Activated naive CD4-positive, alpha-beta T cell treated with anti-CD3 and anti-CD28 coated beads for 36 hours (primary cell): ENCODE results near the gene PSMB3. TPM values are rescaled to one million over a fixed set of nuclear protein-coding genes. Genes with fewer than 3 reads are reported as not detected.

ENCODE experiments used
- CTCF ChIA-PET: fragments of 350-600 bp; sonication (Branson Sonifier 250); formaldehyde crosslinking; loops from one replicate; lab custom pipeline; 2021; ENCODE audit warnings: antibody characterized with exemption; lab: Charles Lee
- DNase-seq: peaks from one replicate; pipeline ENCODE4 v3.0.0-alpha.2; 2020
- H3K27ac Mint-ChIP-seq: one replicate; pipeline ENCODE4 v1.8.0; 2021; ENCODE audit warnings: mild to moderate bottlenecking, mixed read lengths
- H3K27me3 Mint-ChIP-seq: one replicate; pipeline ENCODE4 v1.8.0; 2021; ENCODE audit warnings: low read depth, mixed read lengths
- H3K36me3 Mint-ChIP-seq: one replicate; pipeline ENCODE4 v1.8.0; 2021; ENCODE audit warnings: low read depth, mixed read lengths
- H3K4me1 Mint-ChIP-seq: one replicate; pipeline ENCODE4 v1.8.0; 2021; ENCODE audit warnings: low read depth, mixed read lengths
- H3K4me3 Mint-ChIP-seq: one replicate; pipeline ENCODE4 v1.8.0; 2021; ENCODE audit warnings: mild to moderate bottlenecking, moderate library complexity, mixed read lengths
- H3K9me3 Mint-ChIP-seq: one replicate; pipeline ENCODE4 v1.8.0; 2021; ENCODE audit warnings: mixed read lengths
- intact Hi-C: fragments of 100-400 bp; cut with micrococcal nuclease; formaldehyde crosslinking; loops from one replicate; pipeline ENCODE4 v1.15.1; 2023
- microRNA-seq: library from miRNA; unstranded; fragments of <30 nt; microRNA quantifications from one replicate; pipeline ENCODE4 v1.2.0, GENCODE V29; 2022; ENCODE audit warnings: borderline microRNAs expressed, borderline replicate concordance
- total RNA-seq, 2 experiments: library from RNA; stranded (reverse); gene quantifications; one replicate each; pipeline ENCODE4 v1.2.3, GENCODE V29; 2021

Gene PSMB3
- total RNA-seq, 2 experiments from 2014 or later, result 368 to 369 TPM

DNA sequence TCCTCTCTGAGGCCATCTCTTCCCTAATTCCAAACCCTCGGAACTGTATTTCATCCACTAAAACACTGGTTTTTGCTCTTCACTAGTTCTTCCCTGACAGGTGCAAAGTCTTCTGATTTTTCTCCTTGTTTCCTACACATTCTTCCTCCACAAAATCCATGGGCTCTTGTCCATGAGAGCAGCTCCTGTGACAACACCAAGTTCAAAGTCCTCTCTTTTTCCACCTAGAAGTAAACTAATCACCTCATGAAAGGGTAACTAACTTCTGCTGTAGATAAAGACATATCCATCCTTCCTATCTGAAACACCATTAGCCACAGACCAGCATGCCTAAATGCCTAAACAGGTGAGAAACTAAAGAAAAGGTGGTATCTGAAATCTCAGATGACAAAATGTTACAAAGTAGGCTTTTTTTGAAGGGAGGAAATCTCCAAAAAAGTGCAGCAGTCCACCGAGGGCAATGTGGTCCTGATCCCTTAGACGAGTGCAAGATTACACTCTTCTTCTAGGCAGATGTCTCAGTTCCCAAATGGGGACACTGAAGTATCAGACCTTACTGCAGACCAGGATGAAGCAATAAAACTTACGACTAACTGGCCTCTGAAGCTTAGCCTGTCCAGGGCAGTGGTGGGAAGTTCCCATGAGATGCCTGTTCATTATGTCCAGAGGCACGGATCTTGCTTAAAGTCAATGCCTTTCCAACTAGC lies 44.1 kb downstream of the PSMB3 start:
- H3K4me1 Mint-ChIP-seq, result peaks cover 43% of the 10 kb centered on the region

DNA sequence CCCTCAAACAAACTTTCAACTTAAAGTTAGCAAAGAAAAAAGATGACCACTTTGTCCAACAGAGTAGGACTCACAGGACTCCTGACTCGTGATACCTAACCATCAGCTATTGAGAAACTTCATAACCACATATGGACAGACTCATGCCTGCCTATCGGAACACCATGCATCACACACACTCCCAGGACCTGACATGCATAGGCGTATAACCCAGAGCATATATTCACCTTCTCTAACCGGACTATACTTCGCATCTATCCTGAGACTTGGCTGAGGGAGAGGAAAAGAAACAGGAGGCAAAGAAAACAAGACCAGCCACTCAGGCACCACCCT lies 44.6 kb downstream of the PSMB3 start:
- Mint-ChIP-seq H3K27me3 (no peaks in the 10 kb centered on the region), H3K27ac (no peak overlapping the region), H3K36me3 (peaks cover 27% of the 10 kb centered on the region), H3K4me1 (peaks cover 41% of the 10 kb centered on the region), H3K4me3 (peak overlapping the region; percentile 25), H3K9me3 (no peaks in the 10 kb centered on the region)
- no peak for DNase-seq
- intact Hi-C loops, result loop anchor here (5.0 kb wide), 2 partner anchors 70 to 355 kb away; partner anchors contain the start of gene PLXDC1
- CTCF ChIA-PET, result interaction anchor here (1.2 kb wide), 1 partner anchor 35 kb away, joined by 5 read pairs; no protein-coding TSS in a partner anchor

More for the DNA sequence above, 44.1 kb downstream of the PSMB3 start:
- DNase-seq, result no peak
- Mint-ChIP-seq H3K36me3 (peaks cover 23% of the 10 kb centered on the region), H3K9me3 (no peaks in the 10 kb centered on the region), H3K27ac (no peak overlapping the region), H3K4me3 (no peak overlapping the region), H3K27me3 (no peaks in the 10 kb centered on the region)
- CTCF ChIA-PET, result no interaction called here
- intact Hi-C loops, result loop anchor here (5.0 kb wide), 2 partner anchors 71 to 356 kb away; partner anchors contain the start of gene PLXDC1

- intact Hi-C loops, result loop anchor here (2.0 to 5.0 kb wide), 4 partner anchors 55 to 354 kb away; partner anchors contain the start of genes PLXDC1 and RPL23
These were observed 45.3 kb downstream of the PSMB3 start for GRCh38 chr17:38797828-38798227.

DNA sequence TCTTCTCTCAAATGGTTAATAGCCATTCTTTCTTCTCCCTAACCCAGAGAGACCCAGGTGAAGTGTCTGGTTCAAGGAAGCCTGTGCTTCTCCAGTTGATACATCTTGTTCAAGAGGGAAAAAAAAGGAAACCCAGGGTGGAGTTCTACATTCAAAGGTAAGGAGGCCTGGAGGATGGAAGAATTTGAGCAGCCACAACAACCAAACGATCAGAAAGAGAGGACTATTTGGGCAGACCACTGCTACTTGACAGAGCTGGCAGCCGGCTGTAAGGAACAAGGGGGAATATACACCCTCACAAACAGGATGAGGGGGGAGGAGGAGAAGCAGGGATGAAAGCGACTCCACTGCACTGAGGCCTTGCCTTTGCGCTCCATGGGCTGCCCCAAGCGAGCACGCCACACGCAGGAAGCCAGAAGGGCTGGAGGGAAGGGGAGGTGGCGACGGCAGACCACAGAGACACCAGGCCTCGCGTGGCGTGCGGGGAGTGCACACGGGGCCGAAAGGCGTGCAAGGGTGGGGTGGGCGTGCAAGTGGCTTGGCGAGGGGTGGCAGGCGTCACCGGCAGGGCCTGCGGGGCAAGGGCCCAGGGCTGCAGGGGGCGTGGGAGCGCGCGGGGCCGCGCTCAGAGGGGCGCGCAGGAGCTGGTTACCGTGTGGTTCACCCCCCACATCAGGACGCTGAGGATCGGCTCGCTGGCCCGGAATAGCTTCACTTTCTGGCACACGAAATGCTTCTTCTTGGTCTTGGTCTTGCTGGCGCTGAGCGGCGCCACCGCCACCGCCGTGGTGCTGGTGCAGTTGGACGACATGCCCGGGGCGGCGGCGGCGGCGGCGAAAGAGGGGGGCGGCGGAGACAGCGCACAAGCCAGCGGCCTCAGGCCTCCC lies 46.3 kb downstream of the PSMB3 start:
- Mint-ChIP-seq H3K4me3 (peak overlapping the region; percentile 95), H3K27me3 (no peaks in the 10 kb centered on the region), H3K9me3 (no peaks in the 10 kb centered on the region), H3K4me1 (peaks cover 39% of the 10 kb centered on the region), H3K27ac (peak overlapping the region; percentile 89), H3K36me3 (peaks cover 25% of the 10 kb centered on the region)
- peak; percentile 71 for DNase-seq
- CTCF ChIA-PET, result no interaction called here
- intact Hi-C loops, result loop anchor here (1.0 to 5.0 kb wide), 5 partner anchors 47 to 353 kb away; partner anchors contain the start of genes PLXDC1, PSMB3 and RPL23

More at GRCh38 chr17:38797828-38798227, 45.3 kb downstream of the PSMB3 start:
- peaks cover 40% of the 10 kb centered on the region for H3K4me1 Mint-ChIP-seq
- peak overlapping the region; percentile 89 for H3K27ac Mint-ChIP-seq
- CTCF ChIA-PET, result interaction anchor here (0.9 to 1.2 kb wide), 2 partner anchors 26 to 35 kb away, joined by 3 to 5 read pairs; no protein-coding TSS in a partner anchor
- no peaks in the 10 kb centered on the region for H3K9me3 Mint-ChIP-seq
- H3K27me3 Mint-ChIP-seq, result no peaks in the 10 kb centered on the region
- peaks cover 26% of the 10 kb centered on the region for H3K36me3 Mint-ChIP-seq
- peak overlapping the region; percentile 95 for H3K4me3 Mint-ChIP-seq
- no peak for DNase-seq

GRCh38 chr17:38799501-38800236 lies 47.1 kb downstream of the PSMB3 start, which contains the start of gene PIP4K2B:
Gene PIP4K2B, minus strand, starts transcription at chr17:38799556. Its CDS starts 132 bp downstream, at chr17:38799424.
- H3K4me1 Mint-ChIP-seq, result peaks cover 34% of the 10 kb centered on the region
- no peaks in the 10 kb centered on the region for H3K27me3 Mint-ChIP-seq
- H3K9me3 Mint-ChIP-seq, result no peaks in the 10 kb centered on the region
- peak; percentile 91 for DNase-seq
- H3K27ac Mint-ChIP-seq, result peak within 1 kb of the TSS; percentile 89
- CTCF ChIA-PET, result interaction anchor here (1.0 kb wide), 1 partner anchor 38 kb away, joined by 6 read pairs; no protein-coding TSS in a partner anchor
- H3K4me3 Mint-ChIP-seq, result peak within 1 kb of the TSS; percentile 95
- intact Hi-C loops, result loop anchor here (1.0 to 5.0 kb wide), 5 partner anchors 47 to 353 kb away; partner anchors contain the start of genes PLXDC1, PSMB3 and RPL23
- peaks cover 27% of the 10 kb centered on the region for H3K36me3 Mint-ChIP-seq

- intact Hi-C loops, result no loop called here
- CTCF ChIA-PET, result interaction anchor here (1.0 kb wide), 1 partner anchor 37 kb away, joined by 6 read pairs; no protein-coding TSS in a partner anchor
- Mint-ChIP-seq H3K27ac (peak overlapping the region; percentile 80), H3K36me3 (peaks cover 25% of the 10 kb centered on the region), H3K4me3 (peak overlapping the region; percentile 78), H3K9me3 (no peaks in the 10 kb centered on the region), H3K4me1 (peaks cover 32% of the 10 kb centered on the region), H3K27me3 (no peaks in the 10 kb centered on the region)
- DNase-seq, result no peak
These were observed 47.8 kb downstream of the PSMB3 start for GRCh38 chr17:38800237-38800760.

DNA sequence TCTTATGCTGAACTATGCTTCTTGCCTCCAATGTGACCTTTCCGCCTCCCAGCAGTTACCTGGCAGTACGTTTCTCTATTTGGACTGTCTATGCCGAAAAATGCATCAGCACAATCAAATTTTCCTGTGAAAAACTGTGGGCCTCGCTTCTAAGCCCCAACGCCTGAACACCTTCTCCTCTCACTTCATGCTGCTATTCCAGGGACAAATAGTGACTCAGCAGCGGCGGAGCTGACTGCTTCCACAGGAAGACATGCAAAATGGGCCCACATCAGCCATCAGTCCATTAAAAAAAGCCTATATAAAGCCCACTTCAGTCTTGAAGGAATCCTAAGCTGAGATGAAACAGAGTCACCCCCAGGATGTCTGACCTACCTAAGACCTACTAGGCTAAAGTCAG lies 57.3 kb downstream of the PSMB3 start:
- no peak for DNase-seq
- no peaks in the 10 kb centered on the region for H3K27me3 Mint-ChIP-seq
- CTCF ChIA-PET, result no interaction called here
- no peak overlapping the region for H3K27ac Mint-ChIP-seq
- H3K4me1 Mint-ChIP-seq, result no peaks in the 10 kb centered on the region
- H3K4me3 Mint-ChIP-seq, result no peak overlapping the region
- H3K36me3 Mint-ChIP-seq, result peaks cover 26% of the 10 kb centered on the region
- intact Hi-C loops, result no loop called here
- no peaks in the 10 kb centered on the region for H3K9me3 Mint-ChIP-seq

Small RNA genes lying within 50 kb of the gene (microRNA-seq; reads per million reads assigned to microRNA genes)
- gene MIR4726, result 3.8 reads per million

Other genes with a start within 250 kb of the PSMB3 start
- under 1 TPM; 0.67 to 0.94 TPM for gene SRCIN1, start 146.8 kb upstream of the PSMB3 start, total RNA-seq
- gene EPOP, start 77.8 kb upstream of the PSMB3 start, total RNA-seq, result 10 to 100 TPM; 17.6 to 19.2 TPM
- 100 to 1,000 TPM; 170 to 177 TPM for gene MLLT6, start 47.5 kb upstream of the PSMB3 start, total RNA-seq
- 10 to 100 TPM; 35.1 to 35.8 TPM for gene CISD3, start 22.4 kb upstream of the PSMB3 start, total RNA-seq
- gene PCGF2, start 4.4 kb upstream of the PSMB3 start, total RNA-seq, result 1 to 10 TPM; 1.2 TPM
- gene PIP4K2B, start 46.8 kb downstream of the PSMB3 start, total RNA-seq, result 10 to 100 TPM; 30.1 to 33.4 TPM
- gene CWC25, start 72.6 kb downstream of the PSMB3 start, total RNA-seq, result 10 to 100 TPM; 18.6 to 21.9 TPM
- gene RPL23, start 101.0 kb downstream of the PSMB3 start, total RNA-seq, result 1,000 to 10,000 TPM; 2,241 to 2,332 TPM
- 100 to 1,000 TPM; 105 to 113 TPM for gene LASP1, start 117.3 kb downstream of the PSMB3 start, total RNA-seq
- under 1 TPM; 0.14 to 0.15 TPM for gene FBXO47, start 214.7 kb downstream of the PSMB3 start, total RNA-seq